Ovary (tissue), 3 donors: ENCODE results near the gene MBD1.

Experiments
- CTCF ChIP-seq, 3 donors: fragments of 450-650 bp in 2 of 3; fragments of 200-600 bp in 1 of 3; IDR thresholded peaks; one replicate each; pipeline versions ENCODE4 v1.5.1 to v1.8.0; 2016 to 2022; ENCODE audit warnings: antibody characterized with exemption in 3 of 3, mild to moderate bottlenecking in 1 of 3
- EP300 ChIP-seq: sonication (generic); formaldehyde crosslinking; IDR thresholded peaks from one replicate; pipeline ENCODE4 v1.6.1; 2017; ENCODE audit warnings: antibody characterized with exemption
- donor health status: DM: no; HTN: no; CAD: no.

- TF ChIP-seq EP300, result no peak
- no peak for TF ChIP-seq CTCF (IDR thresholded peaks at IDR 0.05)
These were observed 7.9 kb downstream of the MBD1 start for GRCh38 chr18:50273203-50274043.
